Measurements from ENCODE around the gene SLC20A1. TPM values are rescaled to one million over a fixed set of nuclear protein-coding genes. Genes with fewer than 3 reads are reported as not detected.
A peak's percentile ranks its signal among the peaks of the same experiment; 100 is the strongest.
"Not testable (repeated sequence)": the region's sequence is repeated elsewhere in the genome, so short reads cannot be mapped to it uniquely, and the experiment has no call there.

Gene SLC20A1
- total RNA-seq: 100 to 1,000 TPM; 105 to 113 TPM

- Mint-ChIP-seq H3K4me1 (peaks cover 63% of the 10 kb centered on the region), H3K4me3 (peak within 1 kb of the TSS; percentile 97), H3K27me3 (no peaks in the 10 kb centered on the region), H3K9me3 (no peaks in the 10 kb centered on the region), H3K27ac (peak within 1 kb of the TSS; percentile 87), H3K36me3 (peaks cover 51% of the 10 kb centered on the region)
- POLR2A ChIA-PET: interaction anchor here (0.5 to 5.0 kb wide), 18 partner anchors 11 to 529 kb away, joined by 3 to 293 read pairs (median 4); partner anchors contain the start of genes CHCHD5 and PSD4
- DNase-seq (peak; percentile 100), ATAC-seq (ENCODE audit: low read depth) (peak; percentile 91)
Observed at GRCh38 chr2:112645310-112646101, at the start of gene SLC20A1. SLC20A1 (plus strand) TSS chr2:112645939; CDS start chr2:112646829, 890 bp downstream.

- no peaks in the 10 kb centered on the region for H3K9me3 Mint-ChIP-seq
- ATAC-seq (ENCODE audit: low read depth) (no peak), DNase-seq (no peak)
- no peaks in the 10 kb centered on the region for H3K27me3 Mint-ChIP-seq
- no peak overlapping the region for H3K4me3 Mint-ChIP-seq
- POLR2A ChIA-PET: interaction anchor here (0.6 kb wide), 1 partner anchor 48 kb away, joined by 3 read pairs; no protein-coding TSS in a partner anchor
- H3K4me1 Mint-ChIP-seq: peaks cover 7% of the 10 kb centered on the region
- H3K27ac Mint-ChIP-seq: no peak overlapping the region
- H3K36me3 Mint-ChIP-seq: peaks cover 5% of the 10 kb centered on the region
Observed at GRCh38 chr2:112597537-112598322, 48.0 kb upstream of the SLC20A1 start.

GRCh38 chr2:112600634-112601033 is 45.1 kb upstream of the SLC20A1 start:
- ATAC-seq (ENCODE audit: low read depth): no peak
- Mint-ChIP-seq H3K4me1 (peaks cover 7% of the 10 kb centered on the region), H3K27ac (no peak overlapping the region)

GRCh38 chr2:112601754-112602153 is 44.0 kb upstream of the SLC20A1 start:
- Mint-ChIP-seq H3K27ac (no peak overlapping the region), H3K4me3 (no peak overlapping the region), H3K4me1 (peaks cover 10% of the 10 kb centered on the region), H3K36me3 (no peaks in the 10 kb centered on the region), H3K9me3 (no peaks in the 10 kb centered on the region), H3K27me3 (no peaks in the 10 kb centered on the region)
- peak; percentile 9 for DNase-seq
- no peak for ATAC-seq (ENCODE audit: low read depth)
- POLR2A ChIA-PET: no interaction called here

More at GRCh38 chr2:112600634-112601033, 45.1 kb upstream of the SLC20A1 start:
- H3K36me3 Mint-ChIP-seq: no peaks in the 10 kb centered on the region
- no peaks in the 10 kb centered on the region for H3K27me3 Mint-ChIP-seq
- POLR2A ChIA-PET: no interaction called here
- no peak for DNase-seq
- no peak overlapping the region for H3K4me3 Mint-ChIP-seq
- no peaks in the 10 kb centered on the region for H3K9me3 Mint-ChIP-seq

GRCh38 chr2:112602917-112603316 is 42.8 kb upstream of the SLC20A1 start:
- Mint-ChIP-seq H3K9me3 (no peaks in the 10 kb centered on the region), H3K27me3 (no peaks in the 10 kb centered on the region), H3K36me3 (no peaks in the 10 kb centered on the region), H3K4me1 (peaks cover 10% of the 10 kb centered on the region), H3K4me3 (no peak overlapping the region), H3K27ac (no peak overlapping the region)
- ATAC-seq (ENCODE audit: low read depth): no peak
- DNase-seq: no peak
- POLR2A ChIA-PET: interaction anchor here (0.7 kb wide), 1 partner anchor 450 kb away, joined by 3 read pairs; no protein-coding TSS in a partner anchor

GRCh38 chr2:112603731-112604130 is 42.0 kb upstream of the SLC20A1 start:
- Mint-ChIP-seq H3K9me3 (no peaks in the 10 kb centered on the region), H3K4me3 (no peak overlapping the region), H3K36me3 (no peaks in the 10 kb centered on the region), H3K4me1 (peaks cover 10% of the 10 kb centered on the region), H3K27me3 (no peaks in the 10 kb centered on the region), H3K27ac (no peak overlapping the region)
- ATAC-seq (ENCODE audit: low read depth) (no peak), DNase-seq (peak; percentile 5)
- POLR2A ChIA-PET: no interaction called here

- peaks cover 7% of the 10 kb centered on the region for H3K4me1 Mint-ChIP-seq
- POLR2A ChIA-PET: no interaction called here
- H3K27ac Mint-ChIP-seq: no peak overlapping the region
- peaks cover 4% of the 10 kb centered on the region for H3K27me3 Mint-ChIP-seq
- DNase-seq: peak; percentile 0
- H3K4me3 Mint-ChIP-seq: no peak overlapping the region
- peaks cover 2% of the 10 kb centered on the region for H3K9me3 Mint-ChIP-seq
- no peak for ATAC-seq (ENCODE audit: low read depth)
- H3K36me3 Mint-ChIP-seq: peaks cover 2% of the 10 kb centered on the region
Observed at GRCh38 chr2:112604952-112605351, 40.8 kb upstream of the SLC20A1 start.

- Mint-ChIP-seq H3K4me1 (peaks cover 3% of the 10 kb centered on the region), H3K27ac (no peak overlapping the region), H3K4me3 (no peak overlapping the region), H3K9me3 (peaks cover 2% of the 10 kb centered on the region), H3K27me3 (peaks cover 12% of the 10 kb centered on the region), H3K36me3 (peaks cover 2% of the 10 kb centered on the region)
- POLR2A ChIA-PET: no interaction called here
- DNase-seq: peak; percentile 15
- no peak for ATAC-seq (ENCODE audit: low read depth)
Observed at GRCh38 chr2:112605926-112606325, 39.8 kb upstream of the SLC20A1 start.

- ATAC-seq (ENCODE audit: low read depth) (no peak), DNase-seq (peak; percentile 8)
- Mint-ChIP-seq H3K27ac (no peak overlapping the region), H3K9me3 (peaks cover 2% of the 10 kb centered on the region), H3K4me3 (no peak overlapping the region), H3K4me1 (peaks cover 3% of the 10 kb centered on the region), H3K27me3 (peaks cover 18% of the 10 kb centered on the region), H3K36me3 (peaks cover 3% of the 10 kb centered on the region)
- POLR2A ChIA-PET: no interaction called here
Observed at GRCh38 chr2:112606547-112606946, 39.2 kb upstream of the SLC20A1 start.

- Mint-ChIP-seq H3K27me3 (peaks cover 24% of the 10 kb centered on the region), H3K27ac (no peak overlapping the region), H3K4me1 (peaks cover 4% of the 10 kb centered on the region), H3K4me3 (no peak overlapping the region), H3K36me3 (peaks cover 4% of the 10 kb centered on the region), H3K9me3 (peaks cover 2% of the 10 kb centered on the region)
- POLR2A ChIA-PET: no interaction called here
- no peak for ATAC-seq (ENCODE audit: low read depth)
- no peak for DNase-seq
Observed at GRCh38 chr2:112607680-112608438, 37.9 kb upstream of the SLC20A1 start.

GRCh38 chr2:112609320-112609719 is 36.4 kb upstream of the SLC20A1 start:
- POLR2A ChIA-PET: not testable (repeated sequence)

GRCh38 chr2:112612283-112612682 is 33.5 kb upstream of the SLC20A1 start:
- H3K4me1 Mint-ChIP-seq; DNase-seq; H3K36me3 Mint-ChIP-seq; H3K9me3 Mint-ChIP-seq; H3K4me3 Mint-ChIP-seq; H3K27ac Mint-ChIP-seq; POLR2A ChIA-PET; ATAC-seq (ENCODE audit: low read depth): not testable (repeated sequence)
- peaks cover 28% of the 10 kb centered on the region for H3K27me3 Mint-ChIP-seq

More at GRCh38 chr2:112609320-112609719, 36.4 kb upstream of the SLC20A1 start:
- DNase-seq; H3K4me1 Mint-ChIP-seq; ATAC-seq (ENCODE audit: low read depth); H3K27ac Mint-ChIP-seq; H3K4me3 Mint-ChIP-seq; H3K9me3 Mint-ChIP-seq; H3K36me3 Mint-ChIP-seq: not testable (repeated sequence)
- peaks cover 28% of the 10 kb centered on the region for H3K27me3 Mint-ChIP-seq

GRCh38 chr2:112614201-112614840 is 31.4 kb upstream of the SLC20A1 start:
- Mint-ChIP-seq H3K27me3 (peaks cover 28% of the 10 kb centered on the region), H3K36me3 (peaks cover 4% of the 10 kb centered on the region), H3K27ac (no peak overlapping the region), H3K4me1 (peaks cover 1% of the 10 kb centered on the region), H3K4me3 (no peak overlapping the region), H3K9me3 (peaks cover 2% of the 10 kb centered on the region)
- POLR2A ChIA-PET: no interaction called here
- DNase-seq (peak; percentile 15), ATAC-seq (ENCODE audit: low read depth) (no peak)

All from activated naive CD8-positive, alpha-beta T cell treated with anti-CD3 and anti-CD28 coated beads, Interleukin-2, amount 10 ng/mL, durations not matched to agents 7 days and 5 days (primary cell).